ENCODE measurements around the gene EYA3.
A peak's percentile ranks its signal among the peaks of the same experiment; 100 is the strongest.

EYA3 gene

GRCh38 chr1:27940870-27941560, 147.4 kb downstream of the EYA3 start:
- DNase-seq (ENCODE audit: low read depth, low spot score) = no peak

- DNase-seq (ENCODE audit: low read depth, low spot score) = no peak
Measured at GRCh38 chr1:27940297-27940696, 148.1 kb downstream of the EYA3 start.

- DNase-seq (ENCODE audit: low read depth, low spot score) = no peak
Measured at GRCh38 chr1:27938488-27938887, 149.9 kb downstream of the EYA3 start.

GRCh38 chr1:27937524-27937836, 150.9 kb downstream of the EYA3 start:
- no peak for DNase-seq (ENCODE audit: low read depth, low spot score)

GRCh38 chr1:27936370-27936769, 152.0 kb downstream of the EYA3 start:
- no peak for DNase-seq (ENCODE audit: low read depth, low spot score)

- DNase-seq (ENCODE audit: low read depth, low spot score) = no peak
Measured at GRCh38 chr1:27935721-27936120, 152.7 kb downstream of the EYA3 start.

GRCh38 chr1:27934818-27935549, 153.4 kb downstream of the EYA3 start, which contains the start of gene SMPDL3B:
TSS of gene SMPDL3B (plus strand) at chr1:27935000. CDS start at chr1:27935184, 184 bp downstream.
- peak; percentile 88 for DNase-seq (ENCODE audit: low read depth, low spot score)

GRCh38 chr1:27931759-27932158, 156.7 kb downstream of the EYA3 start:
- DNase-seq (ENCODE audit: low read depth, low spot score) = no peak

- DNase-seq (ENCODE audit: low read depth, low spot score) = no peak
Measured at GRCh38 chr1:27931184-27931583, 157.2 kb downstream of the EYA3 start.

GRCh38 chr1:27928216-27928954, 160.0 kb downstream of the EYA3 start:
- DNase-seq (ENCODE audit: low read depth, low spot score) = peak; percentile 28

GRCh38 chr1:27922272-27922671, 166.1 kb downstream of the EYA3 start:
- no peak for DNase-seq (ENCODE audit: low read depth, low spot score)

Measured in ELF-1 (cell line).